SK-N-SH (cell line): Measurements from ENCODE around the gene ILDR1. TPM values are rescaled to one million over a fixed set of nuclear protein-coding genes. Genes with fewer than 3 reads are reported as not detected.

Experiments
- CTCF ChIA-PET: fragments of 300-600, 350-600 bp; formaldehyde crosslinking; extraction: SDS; loops from one replicate; lab custom pipeline; 2021; lab: Yijun Ruan, JAX
- POLR2A ChIA-PET: fragments of 350-600 bp; sonication (Branson Sonifier 250); formaldehyde crosslinking; extraction: SDS; loops from one replicate; lab custom pipeline; 2020; ENCODE audit warnings: antibody characterized with exemption, inconsistent platforms; lab: Yijun Ruan, JAX
- DNase-seq: peaks from one replicate; pipeline ENCODE4 v3.0.0; 2012
- H2AFZ ChIP-seq: fragments of 200-600 bp; sonication (generic); 2 replicates; pipeline ENCODE4 v1.8.1; 2016; ENCODE audit warnings: antibody characterized with exemption, mild to moderate bottlenecking, low read depth
- H3F3A ChIP-seq: fragments of 200-600 bp; sonication (generic); replicated peaks from 2 replicates; pipeline ENCODE3; 2016; ENCODE audit warnings: antibody characterized with exemption, mild to moderate bottlenecking; ENCODE audit not compliant: insufficient read depth
- H3K27ac ChIP-seq, 2 experiments: fragments of 200-500 bp in 1 of 2; fragments of 200-600 bp in 1 of 2; sonication (Bioruptor generic) in 1 of 2; sonication (generic), shearing (Covaris generic) in 1 of 2; 2 replicates each; pipeline versions ENCODE4 v1.5.1 to v1.6.1; 2014 to 2016; ENCODE audit warnings: low read depth in 2 of 2, inconsistent platforms in 1 of 2, low read length in 1 of 2, mild to moderate bottlenecking in 1 of 2, mixed read lengths in 1 of 2
- H3K27me3 ChIP-seq: fragments of 200-600 bp; sonication (generic), shearing (Covaris generic); 2 replicates; pipeline ENCODE4 v1.6.1; 2016; ENCODE audit warnings: mixed run types; ENCODE audit not compliant: insufficient read depth
- H3K36me3 ChIP-seq, 2 experiments: fragments of 200-500 bp in 1 of 2; fragments of 200-600 bp in 1 of 2; sonication (Bioruptor generic) in 1 of 2; sonication (generic) in 1 of 2; replicated peaks in 1 of 2; 2 replicates each; pipeline versions ENCODE3 to v1.5.1; 2014 to 2016; ENCODE audit warnings: low read length in 1 of 2, mild to moderate bottlenecking in 1 of 2; ENCODE audit not compliant: insufficient read depth in 2 of 2, control insufficient read depth in 1 of 2
- H3K4me1 ChIP-seq, 2 experiments: fragments of 200-500 bp in 1 of 2; fragments of 200-600 bp in 1 of 2; sonication (Bioruptor generic) in 1 of 2; sonication (generic), shearing (Covaris generic) in 1 of 2; 2 replicates each; pipeline versions ENCODE4 v1.5.1 to v1.6.1; 2014 to 2016; ENCODE audit warnings: low read depth in 1 of 2, low read length in 1 of 2, mixed run types in 1 of 2; ENCODE audit not compliant: insufficient read depth in 2 of 2, control insufficient read depth in 1 of 2
- H3K4me2 ChIP-seq: fragments of 200-600 bp; sonication (generic), shearing (Covaris generic); 2 replicates; pipeline ENCODE4 v1.6.1; 2017; ENCODE audit warnings: mixed run types
- H3K4me3 ChIP-seq, 2 experiments: fragments of 200-500 bp in 1 of 2; fragments of 200-600 bp in 1 of 2; sonication (Bioruptor generic) in 1 of 2; sonication (generic), shearing (Covaris generic) in 1 of 2; 2 replicates each; pipeline versions ENCODE4 v1.5.1 to v1.8.1; 2014 to 2016; ENCODE audit warnings: low read depth in 2 of 2, inconsistent platforms in 1 of 2, low read length in 1 of 2, mild to moderate bottlenecking in 1 of 2, mixed read lengths in 1 of 2, moderate library complexity in 1 of 2
- H3K79me2 ChIP-seq: fragments of 200-600 bp; sonication (generic); 2 replicates; pipeline ENCODE4 v1.8.1; 2017; ENCODE audit warnings: mild to moderate bottlenecking; ENCODE audit not compliant: insufficient read depth
- H3K9ac ChIP-seq: fragments of 200-600 bp; sonication (generic); 2 replicates; pipeline ENCODE4 v1.6.1; 2017; ENCODE audit warnings: mixed run types
- H3K9me2 ChIP-seq: fragments of 200-600 bp; sonication (generic); 2 replicates; pipeline ENCODE4 v1.6.1; 2017; ENCODE audit warnings: mixed run types
- H3K9me3 ChIP-seq: fragments of 200-600 bp; sonication (generic); 2 replicates; pipeline ENCODE4 v1.6.1; 2017; ENCODE audit warnings: mixed run types, mild to moderate bottlenecking, moderate library complexity
- H4K20me1 ChIP-seq: fragments of 200-600 bp; sonication (generic); 2 replicates; pipeline ENCODE4 v1.6.1; 2017; ENCODE audit warnings: mild to moderate bottlenecking, mixed run types; ENCODE audit not compliant: insufficient read depth
- CHD2 ChIP-seq: fragments of 150-350 bp; IDR thresholded peaks from 2 replicates; pipeline ENCODE4 v1.6.1; 2018; ENCODE audit warnings: low read length; ENCODE audit not compliant: partially characterized antibody
- EZH2phosphoT487 ChIP-seq: fragments of 200-600 bp; sonication (generic); IDR thresholded peaks from 2 replicates; pipeline ENCODE4 v1.6.1; 2017; ENCODE audit warnings: low read depth, mixed run types, mild to moderate bottlenecking, antibody characterized with exemption, moderate library complexity, borderline replicate concordance
- GABPA ChIP-seq: IDR thresholded peaks from 2 replicates; pipeline ENCODE4 v1.4.0; 2012; ENCODE audit warnings: low read depth, mild to moderate bottlenecking
- NFIC ChIP-seq: IDR thresholded peaks from 2 replicates; pipeline ENCODE4 v1.4.0; 2012; ENCODE audit warnings: borderline replicate concordance
- RAD21 ChIP-seq: IDR thresholded peaks from 2 replicates; pipeline ENCODE4 v1.6.1; 2012; ENCODE audit warnings: mild to moderate bottlenecking, low read length
- RXRA ChIP-seq: IDR thresholded peaks from 2 replicates; pipeline ENCODE4 v1.4.0; 2012; ENCODE audit warnings: low read depth, mild to moderate bottlenecking, borderline replicate concordance
- SMC3 ChIP-seq: IDR thresholded peaks from 2 replicates; pipeline ENCODE4 v1.6.1; 2012; ENCODE audit warnings: low read depth, low read length, improper control_type of control experiment
- TAF1 ChIP-seq: IDR thresholded peaks from 2 replicates; pipeline ENCODE4 v1.6.1; 2012; ENCODE audit warnings: low read depth, mild to moderate bottlenecking, low read length, moderate library complexity, borderline replicate concordance
- YY1 ChIP-seq: IDR thresholded peaks from 2 replicates; pipeline ENCODE4 v1.4.0; 2012; ENCODE audit warnings: low read depth, mild to moderate bottlenecking
- WGBS: methylation state at CpG from one replicate; pipeline ENCODE4 v1.1.6; 2017; ENCODE audit warnings: low lambda C conversion rate; 5-methylcytosine and 5-hydroxymethylcytosine counted together
- polyA plus RNA-seq, 3 experiments: library from polyadenylated mRNA; depleted of rRNA; stranded (reverse); fragments of >200 nt; gene quantifications; 2 replicates each; pipeline ENCODE4 v1.2.3, GENCODE V29; 2012
- TF ChIP-seq, protein P1 (sequence below): IDR thresholded peaks from 2 replicates; pipeline ENCODE4 v1.4.0; 2012; ENCODE audit warnings: low read depth
- TF ChIP-seq, protein P2 (sequence below): IDR thresholded peaks from 2 replicates; pipeline ENCODE4 v1.4.0; 2012; ENCODE audit warnings: low read depth, borderline replicate concordance
- TF ChIP-seq, protein P3 (sequence below): IDR thresholded peaks from 2 replicates; pipeline ENCODE4 v1.4.0; 2012; ENCODE audit warnings: low read depth, borderline replicate concordance
- TF ChIP-seq, protein P4 (sequence below): IDR thresholded peaks from 2 replicates; pipeline ENCODE4; 2012
- TF ChIP-seq, protein P5 (sequence below): fragments of 150-350 bp; IDR thresholded peaks from 2 replicates; pipeline ENCODE4 v1.6.1; 2016; ENCODE audit warnings: mild to moderate bottlenecking, low read depth, low read length

The ILDR1 gene
- polyA plus RNA-seq, 1 of the 3 experiments (the other 2 are of a cell fraction) = 0.02 TPM

DNA sequence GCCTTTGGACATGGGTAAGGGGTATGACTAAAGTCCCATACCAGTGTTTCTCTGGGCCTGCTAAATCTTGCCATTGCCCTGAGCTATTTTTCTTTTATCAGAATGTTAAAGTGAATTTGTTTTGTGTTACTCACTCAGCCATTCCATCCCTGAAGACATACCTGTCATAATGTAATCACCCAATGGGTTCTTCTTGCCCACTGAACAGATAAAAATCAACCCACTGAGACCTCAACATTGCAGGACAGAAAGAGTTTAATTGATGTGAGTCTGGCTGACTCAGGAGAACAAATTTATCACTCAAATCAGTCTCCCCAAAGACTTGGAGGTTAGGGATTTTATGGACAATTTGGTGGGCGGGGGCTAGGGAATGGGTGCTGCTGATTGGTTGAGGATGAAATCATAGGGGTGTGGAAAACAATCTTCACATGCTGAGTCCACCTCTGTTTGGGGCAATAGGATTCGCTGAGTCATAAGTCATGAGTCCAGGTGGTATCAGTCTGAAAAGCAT is 47.4 kb downstream of the ILDR1 start:
- H3K27ac ChIP-seq = no peak overlapping the region
- no peaks in the 10 kb centered on the region for H3F3A ChIP-seq
- no peaks in the 10 kb centered on the region for H3K79me2 ChIP-seq
- H3K36me3 ChIP-seq = no peaks in the 10 kb centered on the region
- no peaks in the 10 kb centered on the region for H3K4me1 ChIP-seq
- WGBS = 3% methylated on average over 2 of the region's 2 CpGs
- H2AFZ ChIP-seq = no peak overlapping the region
- H3K9ac ChIP-seq = no peak overlapping the region
- no peaks in the 10 kb centered on the region for H3K9me3 ChIP-seq
- DNase-seq = no peak
- H3K9me2 ChIP-seq = no peaks in the 10 kb centered on the region
- no peak overlapping the region for H3K4me2 ChIP-seq
- TF ChIP-seq CHD2 (no peak), GABPA (no peak)
- TF ChIP-seq, protein P1, sequence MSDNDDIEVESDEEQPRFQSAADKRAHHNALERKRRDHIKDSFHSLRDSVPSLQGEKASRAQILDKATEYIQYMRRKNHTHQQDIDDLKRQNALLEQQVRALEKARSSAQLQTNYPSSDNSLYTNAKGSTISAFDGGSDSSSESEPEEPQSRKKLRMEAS = no peak
- TF ChIP-seq, protein P2, sequence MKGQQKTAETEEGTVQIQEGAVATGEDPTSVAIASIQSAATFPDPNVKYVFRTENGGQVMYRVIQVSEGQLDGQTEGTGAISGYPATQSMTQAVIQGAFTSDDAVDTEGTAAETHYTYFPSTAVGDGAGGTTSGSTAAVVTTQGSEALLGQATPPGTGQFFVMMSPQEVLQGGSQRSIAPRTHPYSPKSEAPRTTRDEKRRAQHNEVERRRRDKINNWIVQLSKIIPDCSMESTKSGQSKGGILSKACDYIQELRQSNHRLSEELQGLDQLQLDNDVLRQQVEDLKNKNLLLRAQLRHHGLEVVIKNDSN = no peak
- H3K27me3 ChIP-seq = no peaks in the 10 kb centered on the region
- CTCF ChIA-PET = interaction anchor here (1.6 kb wide), 1 partner anchor 21 kb away, joined by 6 read pairs; no protein-coding TSS in a partner anchor
- POLR2A ChIA-PET = no interaction called here
- H3K4me3 ChIP-seq = no peak overlapping the region
- no peaks in the 10 kb centered on the region for H4K20me1 ChIP-seq

DNA sequence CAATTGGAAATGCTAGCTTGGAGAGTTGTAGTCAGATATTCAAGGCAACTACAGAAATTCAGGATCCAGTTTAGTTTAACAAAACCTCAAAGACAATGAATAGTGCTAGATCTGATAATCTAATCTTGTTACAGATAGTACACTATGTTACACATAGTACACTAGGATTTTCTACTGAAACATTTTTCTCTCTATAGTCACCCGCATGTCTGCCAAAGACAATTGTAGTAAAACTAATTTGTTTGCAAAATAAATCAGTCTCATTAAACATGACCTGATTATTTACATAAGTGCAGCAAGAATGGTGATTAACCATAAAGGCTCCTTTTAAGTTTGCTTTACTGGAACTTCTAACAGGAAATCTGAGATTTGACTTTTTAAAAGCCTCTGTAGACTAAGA is 52.0 kb downstream of the ILDR1 start:
- TF ChIP-seq, protein P3, sequence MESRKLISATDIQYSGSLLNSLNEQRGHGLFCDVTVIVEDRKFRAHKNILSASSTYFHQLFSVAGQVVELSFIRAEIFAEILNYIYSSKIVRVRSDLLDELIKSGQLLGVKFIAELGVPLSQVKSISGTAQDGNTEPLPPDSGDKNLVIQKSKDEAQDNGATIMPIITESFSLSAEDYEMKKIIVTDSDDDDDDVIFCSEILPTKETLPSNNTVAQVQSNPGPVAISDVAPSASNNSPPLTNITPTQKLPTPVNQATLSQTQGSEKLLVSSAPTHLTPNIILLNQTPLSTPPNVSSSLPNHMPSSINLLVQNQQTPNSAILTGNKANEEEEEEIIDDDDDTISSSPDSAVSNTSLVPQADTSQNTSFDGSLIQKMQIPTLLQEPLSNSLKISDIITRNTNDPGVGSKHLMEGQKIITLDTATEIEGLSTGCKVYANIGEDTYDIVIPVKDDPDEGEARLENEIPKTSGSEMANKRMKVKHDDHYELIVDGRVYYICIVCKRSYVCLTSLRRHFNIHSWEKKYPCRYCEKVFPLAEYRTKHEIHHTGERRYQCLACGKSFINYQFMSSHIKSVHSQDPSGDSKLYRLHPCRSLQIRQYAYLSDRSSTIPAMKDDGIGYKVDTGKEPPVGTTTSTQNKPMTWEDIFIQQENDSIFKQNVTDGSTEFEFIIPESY = no peak
- TF ChIP-seq RAD21 (no peak), NFIC (no peak), RXRA (no peak), EZH2phosphoT487 (no peak), TAF1 (no peak), SMC3 (no peak), YY1 (no peak)
- TF ChIP-seq, protein P4, sequence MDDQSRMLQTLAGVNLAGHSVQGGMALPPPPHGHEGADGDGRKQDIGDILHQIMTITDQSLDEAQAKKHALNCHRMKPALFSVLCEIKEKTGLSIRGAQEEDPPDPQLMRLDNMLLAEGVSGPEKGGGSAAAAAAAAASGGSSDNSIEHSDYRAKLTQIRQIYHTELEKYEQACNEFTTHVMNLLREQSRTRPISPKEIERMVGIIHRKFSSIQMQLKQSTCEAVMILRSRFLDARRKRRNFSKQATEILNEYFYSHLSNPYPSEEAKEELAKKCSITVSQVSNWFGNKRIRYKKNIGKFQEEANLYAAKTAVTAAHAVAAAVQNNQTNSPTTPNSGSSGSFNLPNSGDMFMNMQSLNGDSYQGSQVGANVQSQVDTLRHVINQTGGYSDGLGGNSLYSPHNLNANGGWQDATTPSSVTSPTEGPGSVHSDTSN = no peak
- TF ChIP-seq, protein P5, sequence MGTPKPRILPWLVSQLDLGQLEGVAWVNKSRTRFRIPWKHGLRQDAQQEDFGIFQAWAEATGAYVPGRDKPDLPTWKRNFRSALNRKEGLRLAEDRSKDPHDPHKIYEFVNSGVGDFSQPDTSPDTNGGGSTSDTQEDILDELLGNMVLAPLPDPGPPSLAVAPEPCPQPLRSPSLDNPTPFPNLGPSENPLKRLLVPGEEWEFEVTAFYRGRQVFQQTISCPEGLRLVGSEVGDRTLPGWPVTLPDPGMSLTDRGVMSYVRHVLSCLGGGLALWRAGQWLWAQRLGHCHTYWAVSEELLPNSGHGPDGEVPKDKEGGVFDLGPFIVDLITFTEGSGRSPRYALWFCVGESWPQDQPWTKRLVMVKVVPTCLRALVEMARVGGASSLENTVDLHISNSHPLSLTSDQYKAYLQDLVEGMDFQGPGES = no peak
- H3K9me2 ChIP-seq = no peaks in the 10 kb centered on the region
- no peak overlapping the region for H3K4me3 ChIP-seq
- no peaks in the 10 kb centered on the region for H3K36me3 ChIP-seq
- H3K9ac ChIP-seq = no peak overlapping the region
- no peak overlapping the region for H3K27ac ChIP-seq
- H4K20me1 ChIP-seq = no peaks in the 10 kb centered on the region
- WGBS = 58% methylated on average over 1 of the region's 1 CpG
- no peaks in the 10 kb centered on the region for H3K9me3 ChIP-seq
- no peaks in the 10 kb centered on the region for H3K79me2 ChIP-seq
- no peaks in the 10 kb centered on the region for H3K27me3 ChIP-seq
- H2AFZ ChIP-seq = no peak overlapping the region
- no peak for DNase-seq
- H3F3A ChIP-seq = no peaks in the 10 kb centered on the region
- H3K4me2 ChIP-seq = no peak overlapping the region
- no peaks in the 10 kb centered on the region for H3K4me1 ChIP-seq
- POLR2A ChIA-PET = no interaction called here
- CTCF ChIA-PET = no interaction called here
